ENCODE data around the gene ING1.

The ING1 gene

GRCh38 chr13:110702591-110703526, 10.6 kb upstream of the ING1 start:
- Histone ChIP-seq H3K4me3 (ENCODE audit: low read depth, low read length) (peak overlapping the region; percentile 20), H3K36me3 (replicated peaks) (peaks cover 23% of the 10 kb centered on the region), H3K27ac (peak overlapping the region; percentile 28), H3K27me3 (replicated peaks) (no peaks in the 10 kb centered on the region)
- no peak for TF ChIP-seq CTCF (IDR thresholded peaks at IDR 0.05; ENCODE audit: low read depth, low read length, missing control alignments)
- DNase-seq = peak; percentile 58
- in situ Hi-C loops (cut with HindIII; ENCODE audit: low pct_ligation_motif_present, low sequenced_read_pairs) = no loop called here

DNA sequence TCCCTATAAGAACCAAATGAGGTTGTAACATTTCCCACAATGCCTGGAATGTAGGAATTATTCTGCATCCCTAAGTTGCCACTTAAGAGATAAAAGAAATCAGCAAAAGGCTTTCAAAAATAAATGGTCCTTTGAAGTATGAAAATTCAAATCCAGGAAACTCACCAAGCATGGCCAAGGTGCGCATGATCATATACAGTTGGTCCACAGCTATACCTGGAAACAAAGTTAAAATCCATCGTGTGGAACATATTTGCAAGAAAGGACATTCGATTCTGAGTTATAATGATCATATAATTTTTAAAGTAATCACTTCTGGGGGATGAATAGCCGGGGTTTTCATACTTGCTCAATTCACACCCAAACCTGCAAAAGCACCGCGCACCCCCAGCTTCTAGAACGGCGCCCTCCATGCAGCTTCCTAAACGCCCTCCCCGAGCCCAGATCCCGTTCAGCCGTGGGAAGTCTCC, 8.1 kb upstream of the ING1 start:
- Histone ChIP-seq H3K27me3 (replicated peaks) (no peaks in the 10 kb centered on the region), H3K4me3 (ENCODE audit: low read depth, low read length) (peak overlapping the region; percentile 82), H3K36me3 (replicated peaks) (peaks cover 7% of the 10 kb centered on the region), H3K27ac (peak overlapping the region; percentile 88)
- DNase-seq = no peak
- TF ChIP-seq CTCF (IDR thresholded peaks at IDR 0.05; ENCODE audit: low read depth, low read length, missing control alignments) = no peak
- in situ Hi-C loops (cut with HindIII; ENCODE audit: low pct_ligation_motif_present, low sequenced_read_pairs) = no loop called here

DNA sequence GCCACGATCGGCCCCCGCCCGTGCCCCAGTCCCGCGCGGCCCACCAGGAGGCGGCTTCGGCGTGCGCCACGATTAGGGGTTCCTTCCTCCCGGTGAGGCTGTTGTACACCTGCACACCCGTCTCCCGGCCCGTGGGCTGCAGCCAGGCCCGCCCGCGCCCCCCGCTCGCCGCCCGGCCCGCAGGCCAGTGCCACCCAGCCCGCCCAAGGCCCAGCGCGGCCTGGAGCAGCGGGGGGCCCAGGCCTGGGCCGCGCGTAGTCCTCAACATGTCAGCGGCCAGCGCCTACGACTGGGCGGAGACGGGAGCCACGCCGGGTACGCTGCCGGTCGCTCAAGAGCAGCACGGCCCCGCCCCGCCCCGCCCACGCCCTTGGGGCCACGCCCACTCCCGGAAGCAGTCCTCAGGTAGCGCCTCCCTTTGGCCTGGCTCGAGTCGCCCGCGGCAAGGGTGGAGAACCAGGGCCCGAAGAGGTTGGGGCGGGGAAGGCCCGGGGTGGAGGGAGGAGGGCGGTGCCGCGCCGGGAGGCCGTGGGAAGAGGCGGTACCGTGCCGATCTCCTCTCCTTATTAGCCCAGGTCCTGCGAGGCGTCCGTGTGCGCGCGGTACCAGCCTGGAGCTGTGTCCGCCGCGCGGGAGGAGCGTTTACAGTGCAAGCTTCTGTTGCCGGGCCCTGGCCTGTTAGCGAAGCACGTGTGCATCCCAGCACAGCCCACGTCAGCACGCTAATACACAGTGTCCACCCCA, 7.5 kb upstream of the ING1 start, which contains the start of gene CARS2:
TSS of gene CARS2 (minus strand) at position 291 of the 744 bp plus-strand sequence. CDS start at position 268, 23 bp downstream.
- Histone ChIP-seq H3K27ac (peak within 1 kb of the TSS; percentile 88), H3K36me3 (replicated peaks) (peaks cover 3% of the 10 kb centered on the region), H3K27me3 (replicated peaks) (no peaks in the 10 kb centered on the region), H3K4me3 (ENCODE audit: low read depth, low read length) (peak within 1 kb of the TSS; percentile 82)
- peak; percentile 16 for TF ChIP-seq CTCF (IDR thresholded peaks at IDR 0.05; ENCODE audit: low read depth, low read length, missing control alignments)
- DNase-seq = peak; percentile 93
- in situ Hi-C loops (cut with HindIII; ENCODE audit: low pct_ligation_motif_present, low sequenced_read_pairs) = no loop called here

GRCh38 chr13:110706570-110707372, 6.7 kb upstream of the ING1 start:
- Histone ChIP-seq H3K27me3 (replicated peaks) (no peaks in the 10 kb centered on the region), H3K4me3 (ENCODE audit: low read depth, low read length) (peak overlapping the region; percentile 82), H3K36me3 (replicated peaks) (no peaks in the 10 kb centered on the region), H3K27ac (peak overlapping the region; percentile 88)
- in situ Hi-C loops (cut with HindIII; ENCODE audit: low pct_ligation_motif_present, low sequenced_read_pairs) = no loop called here
- TF ChIP-seq CTCF (IDR thresholded peaks at IDR 0.05; ENCODE audit: low read depth, low read length, missing control alignments) = no peak
- DNase-seq = no peak

- Histone ChIP-seq H3K36me3 (replicated peaks) (no peaks in the 10 kb centered on the region), H3K4me3 (ENCODE audit: low read depth, low read length) (peak overlapping the region; percentile 90), H3K27ac (peak overlapping the region; percentile 89), H3K27me3 (replicated peaks) (no peaks in the 10 kb centered on the region)
- DNase-seq = peak; percentile 63
- no peak for TF ChIP-seq CTCF (IDR thresholded peaks at IDR 0.05; ENCODE audit: low read depth, low read length, missing control alignments)
- in situ Hi-C loops (cut with HindIII; ENCODE audit: low pct_ligation_motif_present, low sequenced_read_pairs) = no loop called here
These were observed 1.2 kb upstream of the ING1 start for GRCh38 chr13:110712081-110712848.

Data from brain microvascular endothelial cell (primary cell).